HepG2 (cell line): ENCODE results near the gene GPRIN1. TPM values are rescaled to one million over a fixed set of nuclear protein-coding genes. Genes with fewer than 3 reads are reported as not detected.

Experiments
- AGO1 ChIP-seq: fragments of 200-400 bp; formaldehyde crosslinking; IDR thresholded peaks from 2 replicates; pipeline ENCODE4 v1.6.1; 2017; ENCODE audit warnings: mild to moderate bottlenecking, low read depth, low read length, moderate library complexity; ENCODE audit not compliant: poor library complexity, severe bottlenecking
- ARID4A ChIP-seq: sonication (generic); formaldehyde crosslinking; IDR thresholded peaks from 2 replicates; pipeline ENCODE4 v1.5.0; 2020; ENCODE audit warnings: mild to moderate bottlenecking, missing genetic modification reagents, borderline replicate concordance
- ARID5B ChIP-seq: IDR thresholded peaks from 2 replicates; pipeline ENCODE4 v1.4.0; 2020; ENCODE audit warnings: mild to moderate bottlenecking, missing genetic modification reagents
- DR1 ChIP-seq: sonication (generic); formaldehyde crosslinking; IDR thresholded peaks from 2 replicates; pipeline ENCODE4 v1.8.0; 2021; ENCODE audit warnings: mild to moderate bottlenecking, missing genetic modification reagents, inconsistent platforms
- DRAP1 ChIP-seq: IDR thresholded peaks from 2 replicates; pipeline ENCODE4 v1.6.1; 2016; ENCODE audit warnings: missing genetic modification reagents, missing compliant biosample characterization
- KDM3A ChIP-seq: IDR thresholded peaks from 2 replicates; pipeline ENCODE4 v1.6.1; 2018; ENCODE audit warnings: low read depth, missing compliant biosample characterization
- MIXL1 ChIP-seq: IDR thresholded peaks from 2 replicates; pipeline ENCODE4 v1.6.1; 2016
- RAD21 ChIP-seq: fragments of 450-650 bp; formaldehyde crosslinking; IDR thresholded peaks from 2 replicates; pipeline ENCODE4 v1.5.0; 2020; ENCODE audit warnings: mild to moderate bottlenecking
- RBFOX2 ChIP-seq: fragments of 200-400 bp; formaldehyde crosslinking; IDR thresholded peaks from 2 replicates; pipeline ENCODE4 v1.6.1; 2017; ENCODE audit warnings: low read depth, mild to moderate bottlenecking, low read length
- TRIM24 ChIP-seq: sonication (generic); formaldehyde crosslinking; IDR thresholded peaks from 2 replicates; pipeline ENCODE4 v1.8.0; 2022; ENCODE audit warnings: mild to moderate bottlenecking, missing genetic modification reagents
- XBP1 ChIP-seq: sonication (generic); formaldehyde crosslinking; IDR thresholded peaks from 2 replicates; pipeline ENCODE4 v1.5.0; 2020; ENCODE audit warnings: missing genetic modification reagents
- ZMYM3 ChIP-seq: sonication (generic); formaldehyde crosslinking; IDR thresholded peaks from 2 replicates; pipeline ENCODE4 v1.5.1; 2020; ENCODE audit warnings: mild to moderate bottlenecking, missing genetic modification reagents
- ZNF160 ChIP-seq: sonication (generic); formaldehyde crosslinking; IDR thresholded peaks from 2 replicates; pipeline ENCODE4 v1.8.0; 2022; ENCODE audit warnings: mild to moderate bottlenecking, inconsistent platforms, missing genetic modification reagents
- ZNF251 ChIP-seq: sonication (generic); formaldehyde crosslinking; IDR thresholded peaks from 2 replicates; pipeline ENCODE4 v1.9.0; 2021; ENCODE audit warnings: mild to moderate bottlenecking, missing genetic modification reagents
- ZNF337 ChIP-seq: sonication (generic); formaldehyde crosslinking; IDR thresholded peaks from 2 replicates; pipeline ENCODE4 v1.5.1; 2020; ENCODE audit warnings: missing genetic modification reagents, low read depth, mild to moderate bottlenecking, borderline replicate concordance
- ZNF432 ChIP-seq: sonication (generic); formaldehyde crosslinking; IDR thresholded peaks from 2 replicates; pipeline ENCODE4 v1.5.0; 2020; ENCODE audit warnings: missing genetic modification reagents, mild to moderate bottlenecking, borderline replicate concordance
- ZNF543 ChIP-seq: sonication (generic); formaldehyde crosslinking; IDR thresholded peaks from 2 replicates; pipeline ENCODE4 v1.4.0; 2020; ENCODE audit warnings: mild to moderate bottlenecking, missing genetic modification reagents
- ZNF557 ChIP-seq: sonication (generic); formaldehyde crosslinking; IDR thresholded peaks from 2 replicates; pipeline ENCODE4 v1.4.0; 2020; ENCODE audit warnings: missing genetic modification reagents
- ZNF564 ChIP-seq: sonication (generic); formaldehyde crosslinking; IDR thresholded peaks from 2 replicates; pipeline ENCODE4 v1.8.1; 2023; ENCODE audit warnings: mild to moderate bottlenecking, missing genetic modification reagents
- ZNF691 ChIP-seq: sonication (generic); formaldehyde crosslinking; IDR thresholded peaks from 2 replicates; pipeline ENCODE4 v1.4.0; 2020; ENCODE audit warnings: missing genetic modification reagents, low read depth, mild to moderate bottlenecking, borderline replicate concordance
- ZNF792 ChIP-seq: IDR thresholded peaks from 2 replicates; pipeline ENCODE4 v1.6.1; 2016
- ZSCAN31 ChIP-seq: sonication (generic); formaldehyde crosslinking; IDR thresholded peaks from 2 replicates; pipeline ENCODE4 v1.5.0; 2020; ENCODE audit warnings: low read depth, mild to moderate bottlenecking, missing genetic modification reagents
- polyA plus RNA-seq, 8 experiments: library from polyadenylated mRNA; depleted of rRNA in 3 of 8; stranded (reverse) in 7 of 8; unstranded in 1 of 8; fragments of >200 nt; fragmentation: Illumina TruSeq in 4 of 8; extraction: Trizol in 4 of 8; gene quantifications; 2 replicates each; pipeline versions ENCODE4 v1.2.1 to v1.2.3, GENCODE V29; 2011 to 2016; ENCODE audit warnings: low read depth in 4 of 8, missing spikeins in 1 of 8, mixed read lengths in 1 of 8; ENCODE audit not compliant: insufficient read depth in 1 of 8
- total RNA-seq, 5 experiments: library from RNA; depleted of rRNA; stranded (reverse); fragments of >200 nt; fragmentation: Illumina TruSeq; extraction: Trizol; gene quantifications; 2 replicates each; pipeline ENCODE4 v1.2.3, GENCODE V29; 2016; ENCODE audit warnings: low read depth in 1 of 5

GPRIN1 gene
- total and polyA plus RNA-seq, 2 of the 13 experiments (the other 11 are each of a cell fraction or from before 2014, with no cell fraction given): 0.32 to 2.0 TPM

- peak; percentile 73 for TF ChIP-seq DRAP1
- TF ChIP-seq ZSCAN31 (CRISPR knock-in tag): no peak
- TF ChIP-seq DR1 (CRISPR knock-in tag): peak; percentile 77
- TF ChIP-seq TRIM24 (CRISPR knock-in tag): no peak
- peak; percentile 69 for TF ChIP-seq RBFOX2
- no peak for TF ChIP-seq ZNF792 (CRISPR knock-in tag)
- peak; percentile 69; the same call in 1 of the 2 replicates for TF ChIP-seq ARID4A (CRISPR knock-in tag)
- TF ChIP-seq ZMYM3: no peak; the same call in 1 of the 2 replicates
- TF ChIP-seq ZNF543: peak; percentile 66
- 0 out of 2 replicates have a peak, but pooled peaks have one; percentile 33 for TF ChIP-seq KDM3A
- no peak for TF ChIP-seq ZNF337 (CRISPR knock-in tag)
- no peak for TF ChIP-seq ZNF557
- 0 out of 2 replicates have a peak, but pooled peaks have one; percentile 8 for TF ChIP-seq ARID5B (CRISPR knock-in tag)
- TF ChIP-seq ZNF432 (CRISPR knock-in tag): no peak
- TF ChIP-seq RAD21 (CRISPR knock-in tag): peak; percentile 44; the same call in 1 of the 2 replicates
- TF ChIP-seq XBP1 (CRISPR knock-in tag): no peak
- TF ChIP-seq ZNF251 (CRISPR knock-in tag): no peak
- TF ChIP-seq ZNF564 (CRISPR knock-in tag): no peak
- TF ChIP-seq ZNF160: 0 out of 2 replicates have a peak, but pooled peaks have one; percentile 41
- 0 out of 2 replicates have a peak, but pooled peaks have one; percentile 17 for TF ChIP-seq MIXL1 (CRISPR knock-in tag)
- 0 out of 2 replicates have a peak, but pooled peaks have one; percentile 39 for TF ChIP-seq ZNF691 (CRISPR knock-in tag)
- TF ChIP-seq AGO1: no peak
These were observed 61.0 kb downstream of the GPRIN1 start, which contains the start of gene CDHR2 (continued) for GRCh38 chr5:176548967-176549444.
